ENCODE results near the gene PRSS22. TPM values are rescaled to one million over a fixed set of nuclear protein-coding genes. Genes with fewer than 3 reads are reported as not detected.

The PRSS22 gene
- total and polyA plus RNA-seq, 2 donors (not counting 1 experiment from before 2014, with no cell fraction given): not detected

DNA sequence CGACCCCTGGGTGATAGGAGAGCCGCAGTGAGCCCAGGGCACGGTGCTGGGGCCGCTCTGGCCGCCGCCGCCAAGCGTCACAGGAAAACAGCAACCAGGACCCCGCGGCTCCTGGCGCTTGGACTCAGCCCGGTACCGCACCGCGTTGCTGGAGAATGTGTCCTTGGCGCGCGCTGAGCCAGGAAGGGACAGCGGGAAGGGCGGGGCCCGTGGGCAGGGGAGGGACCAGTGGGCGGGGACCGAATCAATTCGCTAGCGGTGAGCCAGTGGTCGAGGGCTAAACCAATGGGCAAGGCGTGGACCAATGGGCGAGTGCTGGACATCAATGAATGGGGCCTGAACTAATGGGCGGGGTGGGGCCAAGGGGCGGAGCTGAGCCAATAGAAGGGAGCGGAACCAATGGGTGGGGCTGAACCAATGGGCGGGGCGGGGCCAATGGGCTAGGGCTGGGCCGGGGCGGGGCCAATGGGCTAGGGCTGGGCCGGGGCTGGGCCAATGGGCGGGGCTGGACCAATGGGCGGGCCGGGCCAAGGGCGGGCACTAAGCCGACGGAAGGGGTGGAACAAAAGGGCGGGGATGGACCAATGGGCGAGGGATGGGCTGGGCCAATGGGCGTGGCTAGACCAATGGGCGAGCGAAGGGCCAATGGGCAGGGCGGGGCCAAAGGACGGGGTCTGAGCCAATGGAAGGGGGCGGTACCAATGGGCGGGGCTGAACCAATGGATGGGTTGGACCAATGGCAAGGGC, 47.4 kb upstream of the PRSS22 start:
- peak overlapping the region; percentile 93 for H3K4me3 Mint-ChIP-seq
- intact Hi-C loops (cut with micrococcal nuclease): loop anchor here (1.0 to 10.0 kb wide), 6 partner anchors 8 to 751 kb away; partner anchors contain the start of genes KREMEN2, THOC6 and TRAF7
- Histone ChIP-seq H2AFZ (ENCODE audit: insufficient read depth, low read depth, low read length, poor library complexity, severe bottlenecking) (peak overlapping the region; percentile 91), H3K27ac (ENCODE audit: low read length in 2 of 2) (peak overlapping the region in 1 of 2 donors; percentile 22), H3K9ac (ENCODE audit: low read length) (peak overlapping the region; percentile 76), H3K4me3 (ENCODE audit: control extremely low read depth in 1 of 5, extremely low read depth in 1 of 5, insufficient read depth in 1 of 5, low read depth in 2 of 5, low read length in 4 of 5) (peak overlapping the region; percentile 1 to 85 (median 74)), H4K20me1 (ENCODE audit: control insufficient read depth, insufficient read depth, low read length, poor library complexity, severe bottlenecking) (no peaks in the 10 kb centered on the region), H3K4me1 (ENCODE audit: control insufficient read depth in 2 of 2, insufficient read depth in 2 of 2, low read length in 2 of 2) (peaks cover 10 to 28% of the 10 kb centered on the region in 2 donors), H3K4me2 (replicated peaks; ENCODE audit: low read depth, low read length, poor library complexity, severe bottlenecking) (peak overlapping the region; percentile 98), H3K36me3 (replicated peaks in 1 of 2; ENCODE audit: control extremely low read depth in 1 of 2, control insufficient read depth in 1 of 2, extremely low read depth in 1 of 2, insufficient read depth in 2 of 2, low read length in 1 of 2) (no peaks in the 10 kb centered on the region), H3K27me3 (replicated peaks in 1 of 4; ENCODE audit: control extremely low read depth in 1 of 4, control insufficient read depth in 3 of 4, insufficient read depth in 4 of 4, low read length in 3 of 4) (no peaks in the 10 kb centered on the region), H3K79me2 (ENCODE audit: control insufficient read depth, insufficient read depth, low read length) (no peaks in the 10 kb centered on the region), H3K9me3 (ENCODE audit: control extremely low read depth in 1 of 3, control insufficient read depth in 2 of 3, insufficient read depth in 1 of 3, low read length in 2 of 3) (peaks cover 0 to 4% (median 0%) of the 10 kb centered on the region in 3 donors)
- peak; percentile 75 for ATAC-seq (ENCODE audit: low read depth)
- no peaks in the 10 kb centered on the region for H3K9me3 Mint-ChIP-seq (ENCODE audit: insufficient read depth)
- H3K4me1 Mint-ChIP-seq: peaks cover 32% of the 10 kb centered on the region
- CTCF ChIA-PET: interaction anchor here (0.9 to 3.6 kb wide), 6 partner anchors 8 to 37 kb away, joined by 3 to 23 read pairs (median 14); partner anchors contain the start of gene FLYWCH2
- 0% methylated on average over 39 of the region's 51 CpGs for WGBS (ENCODE audit: insufficient coverage)
- TF ChIP-seq EZH2 (IDR thresholded peaks at IDR 0.05; ENCODE audit: borderline replicate concordance, insufficient read depth, low read depth, low read length, poor library complexity, severe bottlenecking) (no peak), CTCF (IDR thresholded peaks at IDR 0.05) (no peak)
- DNase-seq: peak; percentile 95
- H3K27me3 Mint-ChIP-seq: no peaks in the 10 kb centered on the region
- POLR2A ChIA-PET: interaction anchor here (0.5 to 1.6 kb wide), 3 partner anchors 22 to 1485 kb away, joined by 4 to 8 read pairs (median 5); partner anchors contain the start of genes FLYWCH2 and UQCC4
- H3K27ac Mint-ChIP-seq: peak overlapping the region; percentile 86

- Histone ChIP-seq H4K20me1 (ENCODE audit: control insufficient read depth, insufficient read depth, low read length, poor library complexity, severe bottlenecking) (no peaks in the 10 kb centered on the region), H3K36me3 (replicated peaks in 1 of 2; ENCODE audit: control extremely low read depth in 1 of 2, control insufficient read depth in 1 of 2, extremely low read depth in 1 of 2, insufficient read depth in 2 of 2, low read length in 1 of 2) (no peaks in the 10 kb centered on the region), H3K9me3 (ENCODE audit: control extremely low read depth in 1 of 3, control insufficient read depth in 2 of 3, insufficient read depth in 1 of 3, low read length in 2 of 3) (peaks cover 0 to 4% (median 0%) of the 10 kb centered on the region in 3 donors), H3K4me1 (ENCODE audit: control insufficient read depth in 2 of 2, insufficient read depth in 2 of 2, low read length in 2 of 2) (peaks cover 10 to 28% of the 10 kb centered on the region in 2 donors), H3K27ac (ENCODE audit: low read length in 2 of 2) (peak overlapping the region; percentile 19 to 22), H3K4me2 (replicated peaks; ENCODE audit: low read depth, low read length, poor library complexity, severe bottlenecking) (peak overlapping the region; percentile 98), H3K4me3 (ENCODE audit: control extremely low read depth in 1 of 5, extremely low read depth in 1 of 5, insufficient read depth in 1 of 5, low read depth in 2 of 5, low read length in 4 of 5) (peak overlapping the region; percentile 56 to 85 (median 74)), H2AFZ (ENCODE audit: insufficient read depth, low read depth, low read length, poor library complexity, severe bottlenecking) (peak overlapping the region; percentile 91), H3K27me3 (replicated peaks in 1 of 4; ENCODE audit: control extremely low read depth in 1 of 4, control insufficient read depth in 3 of 4, insufficient read depth in 4 of 4, low read length in 3 of 4) (no peaks in the 10 kb centered on the region), H3K79me2 (ENCODE audit: control insufficient read depth, insufficient read depth, low read length) (no peaks in the 10 kb centered on the region), H3K9ac (ENCODE audit: low read length) (peak overlapping the region; percentile 76)
- peak; percentile 0 for ATAC-seq (ENCODE audit: low read depth)
- DNase-seq: no peak
- Mint-ChIP-seq H3K4me3 (peak overlapping the region; percentile 93), H3K27ac (peak overlapping the region; percentile 86), H3K27me3 (no peaks in the 10 kb centered on the region), H3K9me3 (ENCODE audit: insufficient read depth) (no peaks in the 10 kb centered on the region), H3K4me1 (peaks cover 30% of the 10 kb centered on the region)
- POLR2A ChIA-PET: interaction anchor here (0.5 to 1.6 kb wide), 3 partner anchors 22 to 1484 kb away, joined by 4 to 8 read pairs (median 5); partner anchors contain the start of genes FLYWCH2 and UQCC4
- intact Hi-C loops (cut with micrococcal nuclease): loop anchor here (1.0 to 10.0 kb wide), 7 partner anchors 8 to 750 kb away; partner anchors contain the start of genes KREMEN2, THOC6 and TRAF7
- WGBS (ENCODE audit: insufficient coverage): under 1% methylated on average over 32 of the region's 32 CpGs
- TF ChIP-seq CTCF (IDR thresholded peaks at IDR 0.05) (no peak), EZH2 (IDR thresholded peaks at IDR 0.05; ENCODE audit: borderline replicate concordance, insufficient read depth, low read depth, low read length, poor library complexity, severe bottlenecking) (no peak)
- CTCF ChIA-PET: interaction anchor here (1.2 to 3.6 kb wide), 3 partner anchors 15 to 37 kb away, joined by 3 to 22 read pairs (median 22); partner anchors contain the start of gene FLYWCH2
Observed at GRCh38 chr16:2904922-2905240, 46.9 kb upstream of the PRSS22 start.

Data from B cell (primary cell).